Hepatocyte (in vitro differentiated cells): ENCODE results near the gene MGMT. TPM values are rescaled to one million over a fixed set of nuclear protein-coding genes. Genes with fewer than 3 reads are reported as not detected.

Experiments
- DNase-seq: peaks from one replicate; pipeline ENCODE4 v3.0.0-alpha.2; 2016; ENCODE audit warnings: low spot score
- H2AFZ ChIP-seq: fragments of 200-600 bp; sonication (generic); 2 replicates; pipeline ENCODE4 v1.6.0; 2016; ENCODE audit warnings: antibody characterized with exemption, mild to moderate bottlenecking
- H3K27ac ChIP-seq: fragments of 200-600 bp; sonication (generic); 2 replicates; pipeline ENCODE4 v1.5.1; 2016; ENCODE audit warnings: mild to moderate bottlenecking
- H3K27me3 ChIP-seq: fragments of 200-600 bp; sonication (generic); 2 replicates; pipeline ENCODE4 v1.6.1; 2016
- H3K36me3 ChIP-seq: fragments of 200-600 bp; sonication (generic); replicated peaks from 2 replicates; pipeline ENCODE4 v1.5.1; 2016; ENCODE audit warnings: low read depth; ENCODE audit not compliant: insufficient read depth
- H3K4me1 ChIP-seq: fragments of 200-600 bp; sonication (generic); 2 replicates; pipeline ENCODE4 v1.5.1; 2016; ENCODE audit warnings: mild to moderate bottlenecking, moderate library complexity; ENCODE audit not compliant: insufficient read depth
- H3K4me2 ChIP-seq: fragments of 200-600 bp; sonication (generic); 2 replicates; pipeline ENCODE4 v1.6.0; 2016
- H3K4me3 ChIP-seq: fragments of 200-600 bp; sonication (generic); 2 replicates; pipeline ENCODE4 v1.5.1; 2016; ENCODE audit warnings: mild to moderate bottlenecking
- H3K79me2 ChIP-seq: fragments of 200-600 bp; sonication (generic); 2 replicates; pipeline ENCODE4 v1.6.0; 2017; ENCODE audit warnings: mild to moderate bottlenecking
- H3K9me2 ChIP-seq: fragments of 200-600 bp; sonication (generic); replicated peaks from 2 replicates; pipeline ENCODE4 v1.6.0; 2017; ENCODE audit warnings: mild to moderate bottlenecking; ENCODE audit not compliant: insufficient read depth
- H3K9me3 ChIP-seq: fragments of 200-600 bp; sonication (generic); 2 replicates; pipeline ENCODE4 v1.5.1; 2016; ENCODE audit warnings: low read depth, mild to moderate bottlenecking
- H4K20me1 ChIP-seq: fragments of 200-600 bp; sonication (generic); 2 replicates; pipeline ENCODE4 v1.6.0; 2016; ENCODE audit warnings: mild to moderate bottlenecking; ENCODE audit not compliant: insufficient read depth, poor library complexity, severe bottlenecking
- EZH2 ChIP-seq: fragments of 200-600 bp; sonication (generic); IDR thresholded peaks from 2 replicates; pipeline ENCODE4 v1.6.1; 2016; ENCODE audit warnings: antibody characterized with exemption, mild to moderate bottlenecking, borderline replicate concordance
- EZH2phosphoT487 ChIP-seq: fragments of 200-600 bp; sonication (generic); IDR thresholded peaks from one replicate; pipeline ENCODE4 v1.6.1; 2018; ENCODE audit warnings: antibody characterized with exemption, mild to moderate bottlenecking, low read depth, moderate library complexity; ENCODE audit not compliant: unreplicated experiment, severe bottlenecking
- WGBS: methylation state at CpG from one replicate; pipeline ENCODE4 v1.1.6; 2016; ENCODE audit warnings: low lambda C conversion rate; ENCODE audit errors: missing lambda C conversion rate; 5-methylcytosine and 5-hydroxymethylcytosine counted together
- polyA plus RNA-seq: library from polyadenylated mRNA; unstranded; fragments of >200 nt; fragmentation: Nextera tagmentation; extraction: Ambion mirVana; gene quantifications from 2 replicates; pipeline ENCODE4 v1.2.1, GENCODE V29; 2016
- total RNA-seq: library from RNA; depleted of rRNA; stranded (reverse); fragments of >200 nt; gene quantifications from 2 replicates; pipeline ENCODE4 v1.2.3, GENCODE V29; 2014
- TF ChIP-seq, protein P1 (sequence below): fragments of 200-600 bp; sonication (generic); IDR thresholded peaks from 2 replicates; pipeline ENCODE4 v1.5.1; 2016; ENCODE audit warnings: antibody characterized with exemption, mild to moderate bottlenecking; ENCODE audit not compliant: poor library complexity

The MGMT gene
- total and polyA plus RNA-seq, 2 experiments from 2014 or later, result 41.5 to 41.9 TPM

DNA sequence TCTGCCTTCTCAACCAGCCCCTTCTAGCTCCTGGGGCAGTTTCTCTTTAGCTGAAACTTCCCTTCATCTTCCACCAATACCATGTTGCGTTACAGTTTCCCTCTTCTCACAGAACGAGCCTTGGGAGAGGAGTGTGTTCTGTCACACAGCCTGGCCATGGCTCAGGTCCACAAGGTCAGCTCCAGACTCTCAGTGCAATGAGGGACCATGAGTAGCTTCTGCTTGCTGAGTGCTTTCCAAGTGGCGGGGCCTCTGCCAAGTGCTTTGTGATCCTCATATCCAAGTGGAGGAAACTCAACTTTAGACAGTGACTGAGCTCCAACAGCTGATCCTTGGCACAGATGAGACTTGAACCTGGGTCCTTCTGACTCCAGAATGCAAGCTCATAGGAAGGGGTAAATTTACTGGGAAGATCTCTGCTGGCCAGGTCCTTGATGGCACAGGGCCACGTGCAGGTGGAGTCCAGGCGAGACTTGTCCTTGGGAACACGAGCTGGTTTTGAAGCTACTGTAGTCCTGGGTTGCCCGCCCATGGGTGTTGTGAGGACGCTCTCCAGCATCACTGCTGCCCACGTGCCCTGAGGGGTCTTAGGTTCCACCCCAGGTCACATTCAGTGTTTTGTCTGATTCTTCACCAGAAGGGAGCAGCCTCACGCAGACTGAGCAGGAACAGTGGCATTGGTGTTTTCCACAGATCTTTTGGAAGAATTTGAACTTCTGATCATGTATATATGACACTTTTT lies 259.0 kb downstream of the MGMT start:
- 97% methylated on average over 10 of the region's 10 CpGs for WGBS

DNA sequence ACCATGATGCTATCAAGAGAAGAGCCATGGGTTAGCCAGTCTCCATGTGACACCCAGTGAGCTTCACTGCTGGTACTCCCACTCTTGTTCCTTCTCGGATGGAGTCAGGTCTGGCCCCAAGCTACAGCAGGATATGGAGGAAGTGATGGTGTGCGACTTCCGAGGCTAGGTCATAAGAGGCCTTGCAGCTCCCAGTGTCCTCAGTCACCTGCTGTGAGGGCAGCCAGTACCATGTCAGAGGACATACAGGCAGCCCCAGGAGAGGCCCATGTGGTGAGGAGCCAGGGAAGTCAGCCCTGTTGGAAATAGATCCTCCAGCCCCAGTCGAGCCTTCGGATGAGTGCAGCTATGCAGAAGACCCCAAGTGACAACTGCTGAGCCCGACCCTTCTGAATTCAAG lies 260.0 kb downstream of the MGMT start:
- H3K27ac ChIP-seq, result no peak overlapping the region
- no peaks in the 10 kb centered on the region for H3K9me2 ChIP-seq
- WGBS, result 98% methylated on average over 6 of the region's 6 CpGs
- TF ChIP-seq EZH2, result no peak
- TF ChIP-seq, protein P1, sequence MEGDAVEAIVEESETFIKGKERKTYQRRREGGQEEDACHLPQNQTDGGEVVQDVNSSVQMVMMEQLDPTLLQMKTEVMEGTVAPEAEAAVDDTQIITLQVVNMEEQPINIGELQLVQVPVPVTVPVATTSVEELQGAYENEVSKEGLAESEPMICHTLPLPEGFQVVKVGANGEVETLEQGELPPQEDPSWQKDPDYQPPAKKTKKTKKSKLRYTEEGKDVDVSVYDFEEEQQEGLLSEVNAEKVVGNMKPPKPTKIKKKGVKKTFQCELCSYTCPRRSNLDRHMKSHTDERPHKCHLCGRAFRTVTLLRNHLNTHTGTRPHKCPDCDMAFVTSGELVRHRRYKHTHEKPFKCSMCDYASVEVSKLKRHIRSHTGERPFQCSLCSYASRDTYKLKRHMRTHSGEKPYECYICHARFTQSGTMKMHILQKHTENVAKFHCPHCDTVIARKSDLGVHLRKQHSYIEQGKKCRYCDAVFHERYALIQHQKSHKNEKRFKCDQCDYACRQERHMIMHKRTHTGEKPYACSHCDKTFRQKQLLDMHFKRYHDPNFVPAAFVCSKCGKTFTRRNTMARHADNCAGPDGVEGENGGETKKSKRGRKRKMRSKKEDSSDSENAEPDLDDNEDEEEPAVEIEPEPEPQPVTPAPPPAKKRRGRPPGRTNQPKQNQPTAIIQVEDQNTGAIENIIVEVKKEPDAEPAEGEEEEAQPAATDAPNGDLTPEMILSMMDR, result no peak
- TF ChIP-seq EZH2phosphoT487, result no peak
- no peaks in the 10 kb centered on the region for H3K79me2 ChIP-seq
- no peaks in the 10 kb centered on the region for H3K4me1 ChIP-seq
- no peak overlapping the region for H2AFZ ChIP-seq
- no peaks in the 10 kb centered on the region for H3K9me3 ChIP-seq
- H3K4me3 ChIP-seq, result no peak overlapping the region
- no peak for DNase-seq
- H3K27me3 ChIP-seq, result no peaks in the 10 kb centered on the region
- H3K4me2 ChIP-seq, result no peak overlapping the region
- H3K36me3 ChIP-seq, result no peaks in the 10 kb centered on the region
- H4K20me1 ChIP-seq, result no peaks in the 10 kb centered on the region

More for the DNA sequence above, 259.0 kb downstream of the MGMT start:
- H3K79me2 ChIP-seq, result no peaks in the 10 kb centered on the region
- H3K9me2 ChIP-seq, result no peaks in the 10 kb centered on the region
- H3K9me3 ChIP-seq, result no peaks in the 10 kb centered on the region
- H3K36me3 ChIP-seq, result no peaks in the 10 kb centered on the region
- H4K20me1 ChIP-seq, result no peaks in the 10 kb centered on the region
- no peaks in the 10 kb centered on the region for H3K27me3 ChIP-seq
- no peak overlapping the region for H3K27ac ChIP-seq
- H3K4me3 ChIP-seq, result no peak overlapping the region
- no peak for TF ChIP-seq EZH2
- TF ChIP-seq, protein P1, result no peak
- TF ChIP-seq EZH2phosphoT487, result no peak
- no peak overlapping the region for H2AFZ ChIP-seq
- H3K4me2 ChIP-seq, result no peak overlapping the region
- no peaks in the 10 kb centered on the region for H3K4me1 ChIP-seq
- DNase-seq, result no peak

DNA sequence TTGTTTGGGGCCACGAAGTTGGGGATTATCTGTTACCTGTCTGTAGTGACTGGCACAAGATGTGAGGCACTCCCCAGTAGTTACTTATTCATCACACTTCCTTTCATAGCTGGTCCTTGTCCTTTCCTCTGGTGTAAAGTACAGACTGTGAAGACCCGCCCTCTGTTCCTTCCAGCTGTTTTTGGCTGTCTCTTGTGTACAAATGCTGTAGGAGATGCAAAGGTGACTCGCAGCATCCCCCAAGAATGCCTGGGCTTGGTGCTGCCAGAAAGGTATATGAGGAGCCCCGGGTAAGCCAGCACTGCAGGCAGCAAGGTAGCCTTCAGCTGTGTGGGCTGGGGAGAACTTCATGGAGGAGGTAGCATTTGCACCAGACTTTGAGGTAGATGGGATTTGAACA lies 260.5 kb downstream of the MGMT start:
- Histone ChIP-seq H3K36me3 (no peaks in the 10 kb centered on the region), H3K27me3 (no peaks in the 10 kb centered on the region), H3K27ac (no peak overlapping the region), H3K4me1 (no peaks in the 10 kb centered on the region), H3K9me3 (no peaks in the 10 kb centered on the region), H3K4me2 (no peak overlapping the region), H3K79me2 (no peaks in the 10 kb centered on the region), H3K4me3 (no peak overlapping the region), H4K20me1 (no peaks in the 10 kb centered on the region), H2AFZ (no peak overlapping the region), H3K9me2 (no peaks in the 10 kb centered on the region)
- DNase-seq, result no peak
- 92% methylated on average over 4 of the region's 4 CpGs for WGBS
- TF ChIP-seq EZH2, result no peak
- no peak for TF ChIP-seq EZH2phosphoT487
- TF ChIP-seq, protein P1, result no peak
